C4-2B (cell line): ENCODE results near the gene DCPS.
A peak's percentile ranks its signal among the peaks of the same experiment; 100 is the strongest.
"Not testable (repeated sequence)": the region's sequence is repeated elsewhere in the genome, so short reads cannot be mapped to it uniquely, and the experiment has no call there.

ENCODE experiments used
- H3K27ac ChIP-seq: fragments of 450-650 bp; 2 replicates; pipeline ENCODE4 v1.5.1; 2017
- ZFX ChIP-seq: fragments of 450-650 bp; IDR thresholded peaks from 2 replicates; pipeline ENCODE4 v1.6.1; 2017
- TF ChIP-seq, protein P1 (sequence below): fragments of 450-650 bp; conservative IDR thresholded peaks from 2 replicates; pipeline ENCODE4 v1.5.1; 2017; ENCODE audit warnings: mild to moderate bottlenecking

DCPS gene

DNA sequence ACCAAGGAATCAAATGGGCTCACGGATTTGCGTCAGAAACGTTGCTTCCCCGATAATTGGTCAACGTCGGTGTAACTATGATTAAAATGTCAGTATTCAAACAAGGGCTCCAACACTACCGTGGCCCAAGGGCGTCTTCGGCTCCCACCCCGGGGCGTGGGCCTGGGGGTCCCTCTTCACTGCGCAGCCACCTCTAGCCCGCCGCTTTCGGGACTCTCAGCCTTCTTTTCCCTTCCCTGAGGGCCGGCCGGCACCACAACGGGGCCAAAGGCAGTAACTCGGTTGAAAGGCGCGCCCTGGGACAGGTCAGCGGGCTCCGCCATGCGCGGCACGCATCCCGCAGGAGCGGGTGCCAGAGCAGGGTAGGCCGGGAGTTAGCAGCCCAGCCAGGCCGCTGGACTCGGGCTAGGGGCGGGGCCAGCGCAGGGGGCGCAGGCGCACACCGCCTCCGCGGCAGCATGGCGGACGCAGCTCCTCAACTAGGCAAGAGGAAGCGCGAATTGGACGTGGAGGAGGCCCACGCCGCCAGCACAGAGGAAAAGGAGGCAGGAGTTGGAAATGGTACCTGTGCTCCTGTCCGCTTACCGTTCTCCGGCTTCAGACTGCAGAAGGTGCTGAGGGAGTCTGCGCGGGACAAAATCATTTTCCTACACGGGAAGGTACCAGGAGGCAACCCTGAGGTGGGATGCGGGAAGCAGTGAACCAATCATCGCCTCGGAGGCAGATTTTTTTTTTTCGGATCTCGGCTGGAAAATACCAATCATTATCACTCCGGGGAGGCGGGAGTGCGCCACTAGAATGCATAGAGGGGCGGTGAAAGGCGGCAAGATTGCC lies at the start of gene DCPS:
DCPS (plus strand) TSS at position 438 of the 834 bp plus-strand sequence; CDS start at position 459, 21 bp downstream.
- peak; percentile 92; the same call in 1 of the 2 replicates for TF ChIP-seq ZFX
- TF ChIP-seq, protein P1, sequence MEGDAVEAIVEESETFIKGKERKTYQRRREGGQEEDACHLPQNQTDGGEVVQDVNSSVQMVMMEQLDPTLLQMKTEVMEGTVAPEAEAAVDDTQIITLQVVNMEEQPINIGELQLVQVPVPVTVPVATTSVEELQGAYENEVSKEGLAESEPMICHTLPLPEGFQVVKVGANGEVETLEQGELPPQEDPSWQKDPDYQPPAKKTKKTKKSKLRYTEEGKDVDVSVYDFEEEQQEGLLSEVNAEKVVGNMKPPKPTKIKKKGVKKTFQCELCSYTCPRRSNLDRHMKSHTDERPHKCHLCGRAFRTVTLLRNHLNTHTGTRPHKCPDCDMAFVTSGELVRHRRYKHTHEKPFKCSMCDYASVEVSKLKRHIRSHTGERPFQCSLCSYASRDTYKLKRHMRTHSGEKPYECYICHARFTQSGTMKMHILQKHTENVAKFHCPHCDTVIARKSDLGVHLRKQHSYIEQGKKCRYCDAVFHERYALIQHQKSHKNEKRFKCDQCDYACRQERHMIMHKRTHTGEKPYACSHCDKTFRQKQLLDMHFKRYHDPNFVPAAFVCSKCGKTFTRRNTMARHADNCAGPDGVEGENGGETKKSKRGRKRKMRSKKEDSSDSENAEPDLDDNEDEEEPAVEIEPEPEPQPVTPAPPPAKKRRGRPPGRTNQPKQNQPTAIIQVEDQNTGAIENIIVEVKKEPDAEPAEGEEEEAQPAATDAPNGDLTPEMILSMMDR: no peak
- peak within 1 kb of the TSS; percentile 90 for H3K27ac ChIP-seq

DNA sequence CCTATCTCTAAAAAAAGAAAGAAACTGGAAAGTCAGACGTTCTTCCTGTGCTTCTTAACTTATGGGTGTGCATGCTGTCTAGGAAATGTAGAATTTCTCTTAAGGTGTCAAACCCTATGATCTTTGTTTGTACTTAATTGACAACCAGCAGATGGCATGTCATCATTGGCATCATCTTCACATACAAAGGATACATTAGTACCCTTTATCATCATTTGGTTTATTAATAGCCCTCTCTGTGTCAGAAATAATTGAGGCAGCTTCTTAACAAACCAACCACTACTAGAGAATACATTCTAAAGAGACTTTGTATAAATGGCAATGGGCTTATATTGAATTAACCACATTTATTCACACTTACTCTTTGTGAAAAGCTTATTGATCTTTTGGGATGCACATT lies 49.0 kb upstream of the DCPS start:
- H3K27ac ChIP-seq: no peak overlapping the region
- no peak for TF ChIP-seq ZFX
- TF ChIP-seq, protein P1: no peak

DNA sequence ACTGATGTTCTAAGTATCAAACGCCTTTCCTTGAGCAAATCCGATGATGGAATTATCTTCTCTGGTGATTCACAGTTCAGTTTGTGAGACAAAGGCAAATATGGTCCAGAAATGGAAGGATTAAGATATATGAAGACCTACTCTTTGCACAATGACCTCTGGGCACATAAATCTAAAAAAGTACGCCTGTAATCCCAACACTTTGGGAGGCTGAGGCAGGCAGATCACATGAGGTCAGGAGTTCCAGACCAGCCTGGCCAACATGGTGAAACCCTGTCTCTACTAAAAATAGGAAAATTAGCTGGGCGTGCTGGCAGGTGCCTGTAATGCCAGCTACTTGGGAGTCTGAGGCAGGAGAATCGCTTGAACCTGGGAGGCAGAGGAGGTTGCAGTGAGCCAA lies 48.4 kb upstream of the DCPS start:
- H3K27ac ChIP-seq: not testable (repeated sequence)

DNA sequence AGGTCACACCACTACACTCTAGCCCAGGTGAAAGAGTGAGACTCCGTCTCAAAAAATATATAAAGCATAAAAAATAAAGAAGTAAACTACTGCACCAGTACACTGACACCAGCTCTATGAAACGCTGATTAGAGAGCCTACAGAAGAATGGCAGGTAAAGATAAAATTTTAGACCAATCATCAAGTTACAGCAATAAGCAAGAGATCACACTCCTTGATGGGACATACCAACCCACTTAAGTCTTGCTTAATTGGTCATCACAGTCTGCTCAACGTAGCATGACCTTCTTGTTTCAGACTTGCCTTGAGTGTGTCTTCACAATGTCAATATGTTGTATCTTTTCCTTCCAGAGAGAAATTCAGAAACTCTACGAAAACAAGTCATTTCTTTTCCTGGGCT lies 47.6 kb upstream of the DCPS start:
- TF ChIP-seq, protein P1: no peak
- TF ChIP-seq ZFX: no peak

DNA sequence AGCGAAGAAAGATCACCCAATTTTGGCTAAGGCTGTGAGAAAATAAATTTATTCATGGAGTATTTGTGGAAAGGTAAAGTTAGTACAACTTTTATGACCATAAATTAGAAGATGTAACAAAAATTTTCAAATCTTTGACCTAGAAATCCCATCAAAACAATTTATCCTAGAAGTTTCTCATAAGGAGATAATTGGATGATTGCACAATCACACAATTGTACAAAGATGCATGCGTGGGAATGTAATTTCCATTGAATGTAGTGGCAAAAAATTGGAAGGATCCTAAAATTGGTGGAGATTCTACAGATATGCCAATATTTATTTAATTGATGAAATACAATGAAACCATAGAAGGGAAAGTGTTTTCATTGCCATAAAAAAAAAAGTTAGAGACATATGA lies 46.7 kb upstream of the DCPS start:
- no peak overlapping the region for H3K27ac ChIP-seq
- TF ChIP-seq, protein P1: no peak
- no peak for TF ChIP-seq ZFX

More for the DNA sequence above, 47.6 kb upstream of the DCPS start:
- no peak overlapping the region for H3K27ac ChIP-seq

DNA sequence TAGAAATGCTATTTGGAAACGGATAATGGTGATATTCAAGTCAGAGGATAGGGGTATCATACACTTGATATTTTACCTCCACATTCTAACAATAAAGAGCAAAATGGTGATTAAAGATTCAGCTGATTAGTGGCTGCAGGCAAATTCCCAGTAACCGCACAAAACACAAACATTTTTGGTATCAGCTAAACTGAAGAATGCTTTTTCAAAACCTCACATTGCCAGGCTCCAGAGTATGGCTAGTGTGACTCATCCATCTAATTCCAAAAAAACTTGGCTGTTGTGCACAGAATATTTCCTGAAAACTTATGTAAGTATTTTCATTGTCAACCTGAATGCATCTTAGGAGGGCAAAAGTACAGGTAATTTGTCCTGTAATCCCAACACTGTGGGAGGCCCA lies 46.1 kb upstream of the DCPS start:
- TF ChIP-seq ZFX: no peak
- TF ChIP-seq, protein P1: no peak
- H3K27ac ChIP-seq: no peak overlapping the region

- H3K27ac ChIP-seq: no peak overlapping the region
- no peak for TF ChIP-seq ZFX
- TF ChIP-seq, protein P1: no peak
Measured at GRCh38 chr11:126262216-126262615, 41.6 kb upstream of the DCPS start.

GRCh38 chr11:126263489-126263888 lies 40.4 kb upstream of the DCPS start:
- TF ChIP-seq ZFX: no peak
- TF ChIP-seq, protein P1: no peak
- no peak overlapping the region for H3K27ac ChIP-seq
